DOHH2 (cell line): ENCODE data around the gene USP40.

Experiments
- H3F3A ChIP-seq: fragments of 200-600 bp; sonication (generic), shearing (Covaris generic); 2 replicates; pipeline ENCODE4 v1.6.0; 2016; ENCODE audit warnings: antibody characterized with exemption, mild to moderate bottlenecking; ENCODE audit not compliant: control insufficient read depth, insufficient read depth
- H3K27ac ChIP-seq: fragments of 200-600 bp; sonication (generic); 2 replicates; pipeline ENCODE4 v1.5.1; 2014; ENCODE audit warnings: low read depth, mild to moderate bottlenecking, low read length, moderate library complexity
- H3K27me3 ChIP-seq: fragments of 200-600 bp; sonication (generic); 2 replicates; pipeline ENCODE4 v1.6.1; 2014; ENCODE audit warnings: mild to moderate bottlenecking, low read length, mixed read lengths; ENCODE audit not compliant: control insufficient read depth
- H3K36me3 ChIP-seq: fragments of 200-600 bp; sonication (generic); 2 replicates; pipeline ENCODE4 v1.6.1; 2014; ENCODE audit warnings: mild to moderate bottlenecking, low read length, moderate library complexity, mixed read lengths; ENCODE audit not compliant: control insufficient read depth
- H3K4me1 ChIP-seq: fragments of 200-600 bp; sonication (generic); 2 replicates; pipeline ENCODE4 v1.6.1; 2014; ENCODE audit warnings: mild to moderate bottlenecking, low read length, mixed read lengths; ENCODE audit not compliant: control insufficient read depth
- H3K4me2 ChIP-seq: fragments of 200-600 bp; sonication (generic); 2 replicates; pipeline ENCODE4 v1.6.0; 2014; ENCODE audit warnings: mild to moderate bottlenecking, low read length, moderate library complexity
- H3K4me3 ChIP-seq: fragments of 200-600 bp; sonication (generic); 2 replicates; pipeline ENCODE4 v1.5.1; 2014; ENCODE audit warnings: mild to moderate bottlenecking, low read length, mixed read lengths
- H3K79me2 ChIP-seq: fragments of 200-600 bp; sonication (generic); 2 replicates; pipeline ENCODE4 v1.6.1; 2014; ENCODE audit warnings: mild to moderate bottlenecking, low read length, mixed read lengths; ENCODE audit not compliant: control insufficient read depth
- H3K9me2 ChIP-seq: fragments of 200-600 bp; sonication (generic); replicated peaks from 2 replicates; pipeline ENCODE4 v1.6.1; 2014; ENCODE audit warnings: mild to moderate bottlenecking, low read length, mixed read lengths; ENCODE audit not compliant: control insufficient read depth
- H3K9me3 ChIP-seq: fragments of 200-600 bp; sonication (generic); 2 replicates; pipeline ENCODE4 v1.6.1; 2014; ENCODE audit warnings: antibody characterized with exemption, low read length, mixed read lengths; ENCODE audit not compliant: control insufficient read depth, insufficient read depth
- H4K20me1 ChIP-seq: fragments of 200-600 bp; sonication (generic); 2 replicates; pipeline ENCODE4 v1.6.0; 2014; ENCODE audit warnings: low read depth, mild to moderate bottlenecking, antibody characterized with exemption, low read length, moderate library complexity; ENCODE audit not compliant: control insufficient read depth, insufficient read depth
- EZH2phosphoT487 ChIP-seq: fragments of 200-600 bp; sonication (generic); IDR thresholded peaks from 2 replicates; pipeline ENCODE4 v1.6.1; 2017; ENCODE audit warnings: borderline replicate concordance, mild to moderate bottlenecking, antibody characterized with exemption, low read length, moderate library complexity, mixed read lengths
- TF ChIP-seq, protein P1 (sequence below): fragments of 200-600 bp; sonication (generic); IDR thresholded peaks from one replicate; pipeline ENCODE4 v1.5.1; 2014; ENCODE audit warnings: antibody characterized with exemption, mild to moderate bottlenecking, low read depth, low read length; ENCODE audit not compliant: poor library complexity, severe bottlenecking

Gene USP40

DNA sequence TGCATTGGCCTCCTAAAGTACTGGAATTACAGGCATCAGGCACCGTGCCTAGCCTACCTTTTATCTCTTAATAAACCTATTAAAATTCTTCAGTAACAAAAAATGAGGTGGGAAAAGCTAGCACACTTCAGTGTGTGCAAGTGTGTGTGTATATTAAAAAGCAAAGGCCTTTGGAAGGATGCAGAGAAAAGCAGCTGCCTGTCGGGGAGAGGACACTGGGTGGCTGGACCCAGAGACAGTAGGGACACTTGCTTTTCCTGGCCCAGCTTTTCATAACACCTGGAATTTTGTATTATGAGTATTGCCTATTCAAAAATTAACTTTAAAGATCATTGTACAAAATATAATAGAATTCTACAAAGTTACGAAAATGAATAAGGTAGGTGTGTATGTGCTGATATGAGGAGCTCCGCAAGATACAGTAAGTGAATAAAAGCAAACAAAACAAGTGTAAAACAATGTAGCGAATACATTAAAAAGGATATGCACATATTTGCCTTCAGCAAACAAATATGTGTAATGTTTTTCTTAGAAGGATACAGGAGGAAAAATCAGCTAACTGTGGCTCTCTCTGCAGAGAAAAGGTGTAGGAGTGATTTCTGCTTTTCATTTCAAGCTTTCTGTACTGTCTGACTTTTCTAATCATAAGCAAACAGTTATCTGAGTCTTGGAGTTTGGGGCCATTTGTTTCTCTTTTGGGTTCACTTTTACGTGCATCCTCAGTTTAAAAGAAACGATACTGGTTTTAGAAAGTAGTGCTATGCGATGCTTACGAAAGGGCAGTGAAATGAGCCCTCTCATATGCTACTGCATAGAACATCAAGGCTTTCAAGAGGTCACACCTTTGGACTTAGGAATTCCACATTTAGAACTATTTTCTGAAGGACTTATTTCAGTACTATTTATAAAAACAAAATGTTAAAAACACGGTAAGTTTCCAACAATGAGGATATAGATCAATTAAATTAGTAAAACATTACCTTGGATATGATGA lies 70.8 kb downstream of the USP40 start:
- no peaks in the 10 kb centered on the region for H3K4me1 ChIP-seq
- no peaks in the 10 kb centered on the region for H3K27me3 ChIP-seq
- H3K36me3 ChIP-seq: no peaks in the 10 kb centered on the region
- H3K9me3 ChIP-seq: no peaks in the 10 kb centered on the region
- TF ChIP-seq, protein P1, sequence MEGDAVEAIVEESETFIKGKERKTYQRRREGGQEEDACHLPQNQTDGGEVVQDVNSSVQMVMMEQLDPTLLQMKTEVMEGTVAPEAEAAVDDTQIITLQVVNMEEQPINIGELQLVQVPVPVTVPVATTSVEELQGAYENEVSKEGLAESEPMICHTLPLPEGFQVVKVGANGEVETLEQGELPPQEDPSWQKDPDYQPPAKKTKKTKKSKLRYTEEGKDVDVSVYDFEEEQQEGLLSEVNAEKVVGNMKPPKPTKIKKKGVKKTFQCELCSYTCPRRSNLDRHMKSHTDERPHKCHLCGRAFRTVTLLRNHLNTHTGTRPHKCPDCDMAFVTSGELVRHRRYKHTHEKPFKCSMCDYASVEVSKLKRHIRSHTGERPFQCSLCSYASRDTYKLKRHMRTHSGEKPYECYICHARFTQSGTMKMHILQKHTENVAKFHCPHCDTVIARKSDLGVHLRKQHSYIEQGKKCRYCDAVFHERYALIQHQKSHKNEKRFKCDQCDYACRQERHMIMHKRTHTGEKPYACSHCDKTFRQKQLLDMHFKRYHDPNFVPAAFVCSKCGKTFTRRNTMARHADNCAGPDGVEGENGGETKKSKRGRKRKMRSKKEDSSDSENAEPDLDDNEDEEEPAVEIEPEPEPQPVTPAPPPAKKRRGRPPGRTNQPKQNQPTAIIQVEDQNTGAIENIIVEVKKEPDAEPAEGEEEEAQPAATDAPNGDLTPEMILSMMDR: no peak
- no peak for TF ChIP-seq EZH2phosphoT487
- H3K4me2 ChIP-seq: no peak overlapping the region
- no peaks in the 10 kb centered on the region for H3K79me2 ChIP-seq
- H3K27ac ChIP-seq: no peak overlapping the region
- no peaks in the 10 kb centered on the region for H3F3A ChIP-seq
- no peaks in the 10 kb centered on the region for H4K20me1 ChIP-seq
- H3K9me2 ChIP-seq: no peaks in the 10 kb centered on the region
- H3K4me3 ChIP-seq: no peak overlapping the region

DNA sequence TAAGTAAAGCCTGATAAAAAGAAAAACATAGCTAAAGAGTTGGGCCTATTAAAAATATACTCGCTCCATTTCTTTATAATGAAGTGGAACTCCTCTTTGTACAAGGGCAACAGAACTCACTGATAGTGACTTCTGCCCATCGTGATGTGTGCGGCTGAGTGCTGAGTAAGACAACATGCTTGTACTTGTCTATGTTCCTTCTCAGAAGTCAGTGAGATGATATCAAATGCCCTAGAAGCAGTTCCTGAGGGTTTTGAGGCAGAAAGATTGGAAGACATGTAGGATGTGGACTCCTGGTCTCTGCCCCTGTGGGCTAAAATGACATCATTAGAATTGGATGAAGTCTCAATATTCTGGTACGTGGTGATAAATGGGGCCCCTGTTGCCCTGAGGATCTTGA lies 73.8 kb downstream of the USP40 start:
- no peak overlapping the region for H3K4me3 ChIP-seq
- no peaks in the 10 kb centered on the region for H4K20me1 ChIP-seq
- no peaks in the 10 kb centered on the region for H3F3A ChIP-seq
- H3K9me3 ChIP-seq: no peaks in the 10 kb centered on the region
- no peak overlapping the region for H3K27ac ChIP-seq
- no peaks in the 10 kb centered on the region for H3K4me1 ChIP-seq
- H3K4me2 ChIP-seq: no peak overlapping the region
- H3K79me2 ChIP-seq: no peaks in the 10 kb centered on the region
- H3K27me3 ChIP-seq: no peaks in the 10 kb centered on the region
- no peaks in the 10 kb centered on the region for H3K9me2 ChIP-seq
- no peak for TF ChIP-seq EZH2phosphoT487
- TF ChIP-seq, protein P1: no peak
- no peaks in the 10 kb centered on the region for H3K36me3 ChIP-seq

DNA sequence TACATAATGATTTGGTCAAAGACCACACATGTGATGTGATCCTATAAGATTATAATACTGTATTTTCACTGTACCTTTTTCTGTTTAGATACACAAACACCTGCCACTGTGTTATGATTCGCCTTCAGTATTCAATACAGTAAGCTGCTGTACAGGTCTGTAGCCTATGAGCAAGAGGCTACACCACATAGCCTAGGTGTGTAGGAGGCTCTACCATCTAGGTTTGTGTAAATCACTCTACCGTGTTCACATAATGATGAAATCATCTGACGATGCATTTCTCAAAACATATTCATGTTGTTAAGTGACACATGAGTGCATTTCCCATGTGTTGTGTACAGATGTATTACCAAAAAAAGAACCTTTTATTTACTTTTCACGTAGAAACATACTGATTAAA lies 74.5 kb downstream of the USP40 start:
- no peaks in the 10 kb centered on the region for H3F3A ChIP-seq
- H3K4me2 ChIP-seq: no peak overlapping the region
- no peak overlapping the region for H3K27ac ChIP-seq
- no peak overlapping the region for H3K4me3 ChIP-seq
- no peaks in the 10 kb centered on the region for H3K36me3 ChIP-seq
- H4K20me1 ChIP-seq: no peaks in the 10 kb centered on the region
- no peaks in the 10 kb centered on the region for H3K9me3 ChIP-seq
- no peaks in the 10 kb centered on the region for H3K79me2 ChIP-seq
- no peaks in the 10 kb centered on the region for H3K4me1 ChIP-seq
- H3K9me2 ChIP-seq: no peaks in the 10 kb centered on the region
- TF ChIP-seq EZH2phosphoT487: no peak
- TF ChIP-seq, protein P1: no peak
- no peaks in the 10 kb centered on the region for H3K27me3 ChIP-seq
